HEK293 (cell line): Measurements from ENCODE around the gene EPM2A.

Experiments
- IKZF3 ChIP-seq: fragments of 450-650 bp; IDR thresholded peaks from 2 replicates; pipeline ENCODE4 v1.5.0; 2018; ENCODE audit warnings: missing biosample characterization, mild to moderate bottlenecking, missing genetic modification characterization, moderate library complexity
- MEIS1 ChIP-seq: sonication (generic); formaldehyde crosslinking; IDR thresholded peaks from 2 replicates; pipeline ENCODE4 v1.8.1; 2022; ENCODE audit warnings: missing genetic modification reagents, mild to moderate bottlenecking, borderline replicate concordance
- RBAK ChIP-seq: fragments of 450-650 bp; formaldehyde crosslinking; IDR thresholded peaks from 2 replicates; pipeline ENCODE4 v1.5.1; 2016; ENCODE audit warnings: missing biosample characterization, missing genetic modification characterization
- ZBTB20 ChIP-seq: fragments of 450-650 bp; formaldehyde crosslinking; IDR thresholded peaks from 2 replicates; pipeline ENCODE4 v1.5.1; 2016; ENCODE audit warnings: missing biosample characterization, missing genetic modification characterization
- ZEB2 ChIP-seq: fragments of 450-650 bp; formaldehyde crosslinking; IDR thresholded peaks from 2 replicates; pipeline ENCODE4 v1.5.1; 2016; ENCODE audit warnings: missing biosample characterization, missing genetic modification characterization
- ZFHX2 ChIP-seq: fragments of 450-650 bp; formaldehyde crosslinking; conservative IDR thresholded peaks from 2 replicates; pipeline ENCODE4 v1.5.1; 2016; ENCODE audit warnings: missing biosample characterization, missing genetic modification characterization
- ZFP3 ChIP-seq: fragments of 450-650 bp; formaldehyde crosslinking; IDR thresholded peaks from 2 replicates; pipeline ENCODE4 v1.5.1; 2016; ENCODE audit warnings: low read depth, missing biosample characterization, missing genetic modification characterization
- ZIC2 ChIP-seq: fragments of 450-650 bp; formaldehyde crosslinking; IDR thresholded peaks from 2 replicates; pipeline ENCODE4 v1.5.1; 2016; ENCODE audit warnings: missing biosample characterization, missing genetic modification characterization
- ZNF114 ChIP-seq: fragments of 450-650 bp; formaldehyde crosslinking; IDR thresholded peaks from 2 replicates; pipeline ENCODE4 v1.5.0; 2017; ENCODE audit warnings: missing biosample characterization, missing genetic modification characterization
- ZNF138 ChIP-seq: fragments of 450-650 bp; formaldehyde crosslinking; IDR thresholded peaks from 2 replicates; pipeline ENCODE4 v1.5.1; 2016; ENCODE audit warnings: missing biosample characterization, missing genetic modification characterization, borderline replicate concordance
- ZNF175 ChIP-seq: fragments of 450-650 bp; formaldehyde crosslinking; IDR thresholded peaks from 2 replicates; pipeline ENCODE4 v1.5.1; 2016; ENCODE audit warnings: missing biosample characterization, missing genetic modification characterization
- ZNF214 ChIP-seq: fragments of 450-650 bp; formaldehyde crosslinking; IDR thresholded peaks from 2 replicates; pipeline ENCODE4 v1.5.1; 2017; ENCODE audit warnings: missing biosample characterization, mild to moderate bottlenecking, missing genetic modification characterization, borderline replicate concordance
- ZNF239 ChIP-seq: fragments of 450-650 bp; formaldehyde crosslinking; IDR thresholded peaks from 2 replicates; pipeline ENCODE4 v1.5.1; 2016; ENCODE audit warnings: missing biosample characterization, missing genetic modification characterization
- ZNF248 ChIP-seq: fragments of 450-650 bp; formaldehyde crosslinking; IDR thresholded peaks from 2 replicates; pipeline ENCODE4 v1.5.1; 2017; ENCODE audit warnings: missing biosample characterization, missing genetic modification characterization
- ZNF266 ChIP-seq: fragments of 450-650 bp; formaldehyde crosslinking; IDR thresholded peaks from 2 replicates; pipeline ENCODE4 v1.5.1; 2016; ENCODE audit warnings: missing biosample characterization, missing genetic modification characterization, low read depth
- ZNF341 ChIP-seq: fragments of 450-650 bp; formaldehyde crosslinking; IDR thresholded peaks from 2 replicates; pipeline ENCODE4; 2016; ENCODE audit warnings: low read depth, missing biosample characterization, missing genetic modification characterization
- ZNF423 ChIP-seq: fragments of 450-650 bp; formaldehyde crosslinking; IDR thresholded peaks from 2 replicates; pipeline ENCODE4 v1.5.1; 2016; ENCODE audit warnings: missing biosample characterization, missing genetic modification characterization
- ZNF501 ChIP-seq: fragments of 450-650 bp; formaldehyde crosslinking; IDR thresholded peaks from 2 replicates; pipeline ENCODE4 v1.5.1; 2016; ENCODE audit warnings: missing biosample characterization, missing genetic modification characterization
- TF ChIP-seq, protein P1 (sequence below): fragments of 450-650 bp; formaldehyde crosslinking; IDR thresholded peaks from 2 replicates; pipeline ENCODE4 v1.5.1; 2016; ENCODE audit warnings: missing biosample characterization, missing genetic modification characterization
- TF ChIP-seq, protein P2 (sequence below): sonication (generic); formaldehyde crosslinking; IDR thresholded peaks from 2 replicates; pipeline ENCODE4 v1.8.1; 2022; ENCODE audit warnings: mild to moderate bottlenecking, moderate library complexity, missing genetic modification reagents
- TF ChIP-seq, protein P3 (sequence below): fragments of 450-650 bp; formaldehyde crosslinking; conservative IDR thresholded peaks from 2 replicates; pipeline ENCODE4 v1.5.1; 2016; ENCODE audit warnings: low read depth, missing biosample characterization, missing genetic modification characterization
- TF ChIP-seq, protein P4 (sequence below): fragments of 450-650 bp; formaldehyde crosslinking; IDR thresholded peaks from 2 replicates; pipeline ENCODE4 v1.5.1; 2016; ENCODE audit warnings: missing biosample characterization, missing genetic modification characterization
- TF ChIP-seq, protein P5 (sequence below): fragments of 450-650 bp; formaldehyde crosslinking; IDR thresholded peaks from 2 replicates; pipeline ENCODE4 v1.5.1; 2016; ENCODE audit warnings: missing biosample characterization, missing genetic modification characterization
- TF ChIP-seq, protein P6 (sequence below): fragments of 450-650 bp; formaldehyde crosslinking; IDR thresholded peaks from 2 replicates; pipeline ENCODE4 v1.5.1; 2016; ENCODE audit warnings: missing biosample characterization, missing genetic modification characterization

EPM2A gene

DNA sequence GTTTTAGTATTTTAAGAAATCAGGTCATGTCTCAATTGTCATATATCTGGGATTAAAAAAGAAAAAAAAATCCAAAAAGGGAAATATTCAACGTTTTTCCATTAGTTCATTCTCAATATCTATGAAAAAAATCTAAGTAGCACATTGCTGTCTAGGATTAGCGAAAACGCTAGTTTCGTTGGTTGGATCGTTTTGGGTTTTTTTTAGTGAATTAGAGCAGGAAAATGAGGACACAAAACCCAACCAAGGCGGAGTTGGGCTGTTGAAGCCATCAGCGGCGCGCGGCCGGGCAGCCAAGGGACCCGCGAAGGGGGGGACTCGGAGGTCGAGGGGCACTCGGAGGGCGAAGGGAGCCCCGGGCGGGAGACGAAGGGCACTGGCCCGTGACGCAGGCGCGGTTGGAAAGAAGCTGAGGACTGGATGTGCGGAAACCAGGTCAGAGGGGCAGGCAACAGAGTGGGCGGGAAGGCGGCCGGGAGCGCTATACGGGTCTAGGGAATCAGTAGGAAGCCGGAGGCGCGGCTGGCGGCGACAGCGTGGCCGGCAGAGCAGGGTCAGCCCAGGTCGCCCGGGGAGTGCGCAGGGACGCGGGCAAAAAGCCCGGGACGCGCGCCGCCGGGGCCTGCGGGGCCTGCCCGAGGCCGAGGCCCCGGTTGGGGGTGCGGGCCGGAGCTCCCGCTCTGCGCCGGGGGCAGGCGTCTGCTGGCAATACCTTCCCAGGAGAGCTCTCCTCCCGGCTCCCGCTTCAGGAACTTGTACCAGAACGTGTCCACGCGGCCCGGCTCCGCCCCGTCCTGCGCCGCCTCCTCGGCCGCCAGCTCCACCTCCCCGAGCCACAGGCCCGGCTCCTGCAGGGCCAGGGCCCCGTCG, 599 bp downstream of the EPM2A start (continued):
- TF ChIP-seq ZNF266 (no peak), ZIC2 (tag by site-specific recombination) (peak; percentile 77), ZNF501 (tag by site-specific recombination) (peak; percentile 85; the same call in 1 of the 2 replicates), ZNF248 (tag by site-specific recombination) (no peak), ZNF423 (tag by site-specific recombination) (0 out of 2 replicates have a peak, but pooled peaks have one; percentile 37), ZEB2 (tag by site-specific recombination) (peak; percentile 88; the same call in 1 of the 2 replicates), ZFHX2 (tag by site-specific recombination) (peak; percentile 89), ZNF239 (tag by site-specific recombination) (no peak), ZNF214 (no peak), ZNF175 (tag by site-specific recombination) (no peak), ZBTB20 (tag by site-specific recombination) (peak; percentile 93), RBAK (tag by site-specific recombination) (no peak), ZNF138 (tag by site-specific recombination) (no peak), ZNF114 (tag by site-specific recombination) (no peak), MEIS1 (CRISPR knock-in tag) (no peak), ZNF341 (peak; percentile 79), IKZF3 (tag by site-specific recombination) (peak; percentile 97), ZFP3 (tag by site-specific recombination) (no peak)
- TF ChIP-seq, protein P1, sequence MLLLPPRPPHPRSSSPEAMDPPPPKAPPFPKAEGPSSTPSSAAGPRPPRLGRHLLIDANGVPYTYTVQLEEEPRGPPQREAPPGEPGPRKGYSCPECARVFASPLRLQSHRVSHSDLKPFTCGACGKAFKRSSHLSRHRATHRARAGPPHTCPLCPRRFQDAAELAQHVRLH (tag by site-specific recombination): no peak
- TF ChIP-seq, protein P2, sequence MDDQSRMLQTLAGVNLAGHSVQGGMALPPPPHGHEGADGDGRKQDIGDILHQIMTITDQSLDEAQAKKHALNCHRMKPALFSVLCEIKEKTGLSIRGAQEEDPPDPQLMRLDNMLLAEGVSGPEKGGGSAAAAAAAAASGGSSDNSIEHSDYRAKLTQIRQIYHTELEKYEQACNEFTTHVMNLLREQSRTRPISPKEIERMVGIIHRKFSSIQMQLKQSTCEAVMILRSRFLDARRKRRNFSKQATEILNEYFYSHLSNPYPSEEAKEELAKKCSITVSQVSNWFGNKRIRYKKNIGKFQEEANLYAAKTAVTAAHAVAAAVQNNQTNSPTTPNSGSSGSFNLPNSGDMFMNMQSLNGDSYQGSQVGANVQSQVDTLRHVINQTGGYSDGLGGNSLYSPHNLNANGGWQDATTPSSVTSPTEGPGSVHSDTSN (CRISPR knock-in tag): no peak; the same call in 1 of the 2 replicates
- TF ChIP-seq, protein P3, sequence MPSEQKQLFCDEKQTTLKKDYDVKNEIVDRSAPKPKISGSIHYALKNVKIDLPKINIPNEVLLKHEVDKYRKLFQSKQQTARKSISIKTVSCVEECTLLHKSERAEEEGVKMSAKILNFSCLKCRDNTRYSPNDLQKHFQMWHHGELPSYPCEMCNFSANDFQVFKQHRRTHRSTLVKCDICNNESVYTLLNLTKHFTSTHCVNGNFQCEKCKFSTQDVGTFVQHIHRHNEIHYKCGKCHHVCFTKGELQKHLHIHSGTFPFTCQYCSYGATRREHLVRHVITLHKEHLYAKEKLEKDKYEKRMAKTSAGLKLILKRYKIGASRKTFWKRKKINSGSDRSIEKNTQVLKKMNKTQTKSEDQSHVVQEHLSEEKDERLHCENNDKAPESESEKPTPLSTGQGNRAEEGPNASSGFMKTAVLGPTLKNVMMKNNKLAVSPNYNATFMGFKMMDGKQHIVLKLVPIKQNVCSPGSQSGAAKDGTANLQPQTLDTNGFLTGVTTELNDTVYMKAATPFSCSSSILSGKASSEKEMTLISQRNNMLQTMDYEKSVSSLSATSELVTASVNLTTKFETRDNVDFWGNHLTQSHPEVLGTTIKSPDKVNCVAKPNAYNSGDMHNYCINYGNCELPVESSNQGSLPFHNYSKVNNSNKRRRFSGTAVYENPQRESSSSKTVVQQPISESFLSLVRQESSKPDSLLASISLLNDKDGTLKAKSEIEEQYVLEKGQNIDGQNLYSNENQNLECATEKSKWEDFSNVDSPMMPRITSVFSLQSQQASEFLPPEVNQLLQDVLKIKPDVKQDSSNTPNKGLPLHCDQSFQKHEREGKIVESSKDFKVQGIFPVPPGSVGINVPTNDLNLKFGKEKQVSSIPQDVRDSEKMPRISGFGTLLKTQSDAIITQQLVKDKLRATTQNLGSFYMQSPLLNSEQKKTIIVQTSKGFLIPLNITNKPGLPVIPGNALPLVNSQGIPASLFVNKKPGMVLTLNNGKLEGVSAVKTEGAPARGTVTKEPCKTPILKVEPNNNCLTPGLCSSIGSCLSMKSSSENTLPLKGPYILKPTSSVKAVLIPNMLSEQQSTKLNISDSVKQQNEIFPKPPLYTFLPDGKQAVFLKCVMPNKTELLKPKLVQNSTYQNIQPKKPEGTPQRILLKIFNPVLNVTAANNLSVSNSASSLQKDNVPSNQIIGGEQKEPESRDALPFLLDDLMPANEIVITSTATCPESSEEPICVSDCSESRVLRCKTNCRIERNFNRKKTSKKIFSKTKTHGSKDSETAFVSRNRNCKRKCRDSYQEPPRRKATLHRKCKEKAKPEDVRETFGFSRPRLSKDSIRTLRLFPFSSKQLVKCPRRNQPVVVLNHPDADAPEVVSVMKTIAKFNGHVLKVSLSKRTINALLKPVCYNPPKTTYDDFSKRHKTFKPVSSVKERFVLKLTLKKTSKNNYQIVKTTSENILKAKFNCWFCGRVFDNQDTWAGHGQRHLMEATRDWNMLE (tag by site-specific recombination): no peak
- TF ChIP-seq, protein P4, sequence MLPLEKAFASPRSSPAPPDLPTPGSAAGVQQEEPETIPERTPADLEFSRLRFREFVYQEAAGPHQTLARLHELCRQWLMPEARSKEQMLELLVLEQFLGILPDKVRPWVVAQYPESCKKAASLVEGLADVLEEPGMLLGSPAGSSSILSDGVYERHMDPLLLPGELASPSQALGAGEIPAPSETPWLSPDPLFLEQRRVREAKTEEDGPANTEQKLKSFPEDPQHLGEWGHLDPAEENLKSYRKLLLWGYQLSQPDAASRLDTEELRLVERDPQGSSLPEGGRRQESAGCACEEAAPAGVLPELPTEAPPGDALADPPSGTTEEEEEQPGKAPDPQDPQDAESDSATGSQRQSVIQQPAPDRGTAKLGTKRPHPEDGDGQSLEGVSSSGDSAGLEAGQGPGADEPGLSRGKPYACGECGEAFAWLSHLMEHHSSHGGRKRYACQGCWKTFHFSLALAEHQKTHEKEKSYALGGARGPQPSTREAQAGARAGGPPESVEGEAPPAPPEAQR (tag by site-specific recombination): no peak
- TF ChIP-seq, protein P5, sequence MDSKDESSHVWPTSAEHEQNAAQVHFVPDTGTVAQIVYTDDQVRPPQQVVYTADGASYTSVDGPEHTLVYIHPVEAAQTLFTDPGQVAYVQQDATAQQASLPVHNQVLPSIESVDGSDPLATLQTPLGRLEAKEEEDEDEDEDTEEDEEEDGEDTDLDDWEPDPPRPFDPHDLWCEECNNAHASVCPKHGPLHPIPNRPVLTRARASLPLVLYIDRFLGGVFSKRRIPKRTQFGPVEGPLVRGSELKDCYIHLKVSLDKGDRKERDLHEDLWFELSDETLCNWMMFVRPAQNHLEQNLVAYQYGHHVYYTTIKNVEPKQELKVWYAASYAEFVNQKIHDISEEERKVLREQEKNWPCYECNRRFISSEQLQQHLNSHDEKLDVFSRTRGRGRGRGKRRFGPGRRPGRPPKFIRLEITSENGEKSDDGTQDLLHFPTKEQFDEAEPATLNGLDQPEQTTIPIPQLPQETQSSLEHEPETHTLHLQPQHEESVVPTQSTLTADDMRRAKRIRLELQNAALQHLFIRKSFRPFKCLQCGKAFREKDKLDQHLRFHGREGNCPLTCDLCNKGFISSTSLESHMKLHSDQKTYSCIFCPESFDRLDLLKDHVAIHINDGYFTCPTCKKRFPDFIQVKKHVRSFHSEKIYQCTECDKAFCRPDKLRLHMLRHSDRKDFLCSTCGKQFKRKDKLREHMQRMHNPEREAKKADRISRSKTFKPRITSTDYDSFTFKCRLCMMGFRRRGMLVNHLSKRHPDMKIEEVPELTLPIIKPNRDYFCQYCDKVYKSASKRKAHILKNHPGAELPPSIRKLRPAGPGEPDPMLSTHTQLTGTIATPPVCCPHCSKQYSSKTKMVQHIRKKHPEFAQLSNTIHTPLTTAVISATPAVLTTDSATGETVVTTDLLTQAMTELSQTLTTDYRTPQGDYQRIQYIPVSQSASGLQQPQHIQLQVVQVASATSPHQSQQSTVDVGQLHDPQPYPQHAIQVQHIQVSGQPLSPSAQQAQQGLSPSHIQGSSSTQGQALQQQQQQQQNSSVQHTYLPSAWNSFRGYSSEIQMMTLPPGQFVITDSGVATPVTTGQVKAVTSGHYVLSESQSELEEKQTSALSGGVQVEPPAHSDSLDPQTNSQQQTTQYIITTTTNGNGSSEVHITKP (tag by site-specific recombination): peak; percentile 58; the same call in 1 of the 2 replicates
- TF ChIP-seq, protein P6, sequence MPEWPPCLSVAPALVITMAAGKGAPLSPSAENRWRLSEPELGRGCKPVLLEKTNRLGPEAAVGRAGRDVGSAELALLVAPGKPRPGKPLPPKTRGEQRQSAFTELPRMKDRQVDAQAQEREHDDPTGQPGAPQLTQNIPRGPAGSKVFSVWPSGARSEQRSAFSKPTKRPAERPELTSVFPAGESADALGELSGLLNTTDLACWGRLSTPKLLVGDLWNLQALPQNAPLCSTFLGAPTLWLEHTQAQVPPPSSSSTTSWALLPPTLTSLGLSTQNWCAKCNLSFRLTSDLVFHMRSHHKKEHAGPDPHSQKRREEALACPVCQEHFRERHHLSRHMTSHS: no peak
